Occipital lobe (tissue), 3 donors: ENCODE data around the gene FAM53A. TPM values are rescaled to one million over a fixed set of nuclear protein-coding genes. Genes with fewer than 3 reads are reported as not detected.

Source experiments
- DNase-seq: peaks from one replicate; lab custom pipeline; 2025; lab: John Stamatoyannopoulos, UW
- small RNA-seq: library from RNA; depleted of rRNA; stranded (forward); fragments of <200 nt; gene quantifications from one replicate; pipeline ENCODE3, GENCODE V24; 2014
- total RNA-seq: library from RNA; depleted of rRNA; stranded (reverse); fragments of >200 nt; gene quantifications from one replicate; pipeline ENCODE4 v1.2.3, GENCODE V29; 2014

The FAM53A gene
- total RNA-seq, 1 donor from 2014 or later = 0.78 TPM

- DNase-seq = no peak
Measured at GRCh38 chr4:1593881-1594345, 90.2 kb downstream of the FAM53A start.

DNA sequence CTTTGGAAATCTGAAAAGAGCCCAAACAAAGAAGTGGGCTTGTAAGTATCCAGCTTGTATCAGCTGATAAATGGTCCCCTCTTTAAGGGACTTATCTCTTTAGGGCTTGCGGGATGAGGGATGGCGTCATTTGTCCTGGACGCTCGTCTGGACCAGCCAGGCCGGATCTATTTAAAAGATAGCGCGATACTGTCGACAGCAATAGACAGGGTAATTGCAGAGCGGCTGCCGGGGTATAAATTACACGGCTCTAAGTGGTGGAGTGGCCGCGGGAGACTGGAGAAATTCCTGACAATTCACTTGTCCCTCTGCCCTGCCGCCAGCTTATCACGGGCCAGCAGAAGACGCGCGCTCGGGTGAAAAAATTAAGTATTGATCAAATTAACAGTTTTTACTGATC is 90.7 kb downstream of the FAM53A start:
- DNase-seq = no peak

DNA sequence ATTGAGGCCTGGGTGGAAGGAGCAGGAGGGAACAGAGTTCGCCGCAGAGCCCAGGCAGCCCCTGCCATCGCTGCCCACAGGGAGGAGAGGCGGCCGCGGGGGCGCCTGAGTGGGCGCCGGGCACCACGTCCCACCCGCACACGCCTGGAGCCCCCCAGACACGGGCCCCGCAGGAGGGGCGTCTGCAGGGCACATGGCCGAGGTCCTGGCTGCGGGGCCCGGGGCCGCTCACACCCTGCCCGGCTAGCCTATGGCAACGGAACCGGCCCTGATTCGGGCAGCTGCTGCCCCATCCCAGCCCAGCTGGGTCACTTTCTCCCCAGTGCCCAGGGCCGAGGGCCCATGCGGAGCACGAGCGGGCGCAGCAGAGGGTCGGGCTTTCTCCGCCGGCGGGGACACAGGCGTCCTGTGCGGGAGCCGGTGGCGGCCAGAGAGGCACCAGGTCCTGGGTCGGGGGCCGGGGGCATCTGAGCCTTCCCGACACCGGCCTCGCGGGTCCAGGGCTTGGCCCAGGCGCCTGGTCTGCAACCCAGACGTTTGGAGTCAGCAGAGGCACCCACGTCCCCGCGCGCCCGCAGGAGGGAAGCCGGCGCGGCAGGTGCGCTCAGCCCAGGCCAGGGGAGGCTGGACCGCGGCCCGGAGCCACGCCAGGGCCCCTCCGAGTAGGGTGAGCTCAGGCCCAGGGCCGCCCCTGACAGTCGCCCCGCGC is 91.2 kb downstream of the FAM53A start:
- no peak for DNase-seq

- DNase-seq = no peak
Measured at GRCh38 chr4:1592068-1592708, 91.9 kb downstream of the FAM53A start.

DNA sequence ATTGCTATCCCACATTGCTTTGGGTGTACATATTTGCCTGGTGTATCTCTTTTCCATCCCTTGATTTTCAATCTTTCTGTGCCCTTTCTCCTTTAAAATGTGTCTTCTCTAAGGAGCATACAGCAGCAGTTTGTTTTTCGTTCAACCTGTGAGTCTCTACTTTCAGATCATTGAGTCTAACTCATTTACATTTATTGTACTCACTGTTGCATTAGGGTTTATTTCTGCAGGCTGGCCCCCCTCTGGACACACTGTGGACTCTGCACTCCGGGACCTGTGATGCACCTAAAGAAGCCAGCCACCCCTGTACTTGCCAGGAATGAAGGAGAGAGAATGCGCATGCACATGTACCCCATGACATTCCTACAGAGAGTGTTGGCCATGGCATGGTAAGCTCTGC is 93.0 kb downstream of the FAM53A start:
- DNase-seq = no peak

DNA sequence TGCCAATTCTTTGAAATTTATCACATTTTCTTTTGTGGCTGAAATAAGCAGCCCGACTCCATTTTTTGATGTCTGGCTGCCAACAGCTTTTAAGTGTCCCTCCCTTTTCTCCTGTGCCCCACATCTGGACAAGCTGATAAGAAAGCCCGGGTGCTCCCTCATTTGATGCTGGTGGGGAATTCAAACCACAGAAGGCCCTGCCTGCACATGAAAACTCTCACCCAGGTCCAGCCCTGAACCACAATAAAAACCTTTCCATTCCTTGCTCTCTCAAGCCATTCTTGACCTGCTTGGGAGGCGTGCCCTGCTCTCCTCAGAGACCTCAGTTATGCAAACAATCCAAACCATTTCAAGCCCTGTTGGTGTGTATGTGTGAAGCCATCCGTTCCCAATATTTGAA is 93.9 kb downstream of the FAM53A start:
- DNase-seq = no peak

Small RNA genes within 50 kb of the gene (small RNA-seq; reads per million reads assigned to genes)
- not detected for gene RF00019

Other genes starting within 250 kb of the FAM53A start
- gene SLBP, start 28.0 kb upstream of the FAM53A start, total RNA-seq = 48.8 TPM
- 12.8 TPM for gene TMEM129, start 37.0 kb upstream of the FAM53A start, total RNA-seq
- 1.6 TPM for gene TACC3, start 37.2 kb upstream of the FAM53A start, total RNA-seq
- gene FGFR3, start 109.0 kb upstream of the FAM53A start, total RNA-seq = 14.7 TPM
- 92.3 TPM for gene LETM1, start 171.8 kb upstream of the FAM53A start, total RNA-seq
- 105 TPM for gene NSD2, start 187.1 kb upstream of the FAM53A start, total RNA-seq